ENCODE data around the gene TXNL4B. TPM values are rescaled to one million over a fixed set of nuclear protein-coding genes. Genes with fewer than 3 reads are reported as not detected.

Gene TXNL4B
- total and polyA plus RNA-seq, 9 donors: 10.6 to 23.1 (median 14.7) TPM

- Histone ChIP-seq H3K4me1 (ENCODE audit: insufficient read depth) (no peaks in the 10 kb centered on the region), H3K36me3 (no peaks in the 10 kb centered on the region), H3K27me3 (no peaks in the 10 kb centered on the region), H3K9me3 (no peaks in the 10 kb centered on the region), H3K4me3 (no peak overlapping the region), H3K27ac (no peak overlapping the region)
- intact Hi-C loops (cut with DNase I): no loop called here
- TF ChIP-seq EP300 (IDR thresholded peaks at IDR 0.05): no peak
- TF ChIP-seq POLR2A (IDR thresholded peaks at IDR 0.05): no peak
- no peak for TF ChIP-seq CTCF (IDR thresholded peaks at IDR 0.05)
- 86 to 92% (median 90%) methylated on average over 2 of the region's 2 CpGs for WGBS, 3 donors
- no peak for DNase-seq
These were observed 41.6 kb downstream of the TXNL4B start for GRCh38 chr16:72051818-72052217.

DNA sequence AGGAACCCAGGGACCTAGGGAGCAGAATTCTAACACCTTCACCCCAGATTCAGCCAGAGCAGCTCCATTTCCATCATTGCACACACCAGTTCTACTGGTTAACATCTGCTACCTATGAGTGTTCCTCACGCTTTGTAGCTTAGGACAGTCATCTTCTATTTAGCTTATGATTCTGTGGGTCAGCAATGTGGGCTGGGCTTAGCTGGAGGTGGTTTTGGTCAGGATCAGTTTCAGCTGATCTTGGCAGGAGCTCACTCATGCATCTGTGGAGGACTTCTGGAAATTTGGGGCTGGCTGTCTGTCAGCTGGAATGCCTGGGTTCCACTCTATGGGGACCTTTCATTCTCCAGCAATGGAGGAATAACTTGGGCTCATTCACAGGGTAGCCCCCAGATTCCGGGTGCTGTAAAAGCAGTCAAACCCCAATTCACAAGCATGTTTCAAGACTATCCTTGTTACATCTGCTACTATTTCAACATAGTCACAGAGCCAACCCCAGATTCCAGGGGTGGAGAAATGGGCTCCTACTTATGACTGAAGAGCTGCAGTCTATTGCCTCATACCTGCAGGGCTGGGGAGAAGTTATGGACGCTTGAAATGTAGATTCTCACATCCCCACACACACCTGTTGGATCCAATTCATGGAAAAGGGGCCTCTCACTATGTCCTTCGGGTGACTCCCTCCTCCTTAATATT, 42.5 kb downstream of the TXNL4B start:
- DNase-seq: no peak
- intact Hi-C loops (cut with DNase I): no loop called here

DNA sequence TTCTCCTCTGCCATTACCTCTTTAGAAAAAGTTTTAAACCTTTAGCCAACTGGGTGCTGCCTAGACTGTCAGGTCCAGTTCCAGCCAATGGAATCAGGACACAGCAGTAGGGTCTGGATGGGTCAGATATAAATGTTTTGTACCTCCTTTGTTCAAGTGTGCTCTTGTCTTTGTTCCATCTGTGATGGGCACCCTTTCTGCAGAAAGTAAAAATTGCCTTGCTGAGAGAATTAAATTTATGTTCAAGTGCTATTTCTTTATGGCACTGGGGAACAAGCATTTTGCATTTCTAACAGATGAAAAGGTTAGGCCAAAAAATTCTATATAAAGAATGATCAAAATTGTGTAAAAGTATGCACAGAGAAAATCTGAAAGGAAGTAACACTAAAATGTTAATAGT, 44.3 kb downstream of the TXNL4B start:
- intact Hi-C loops (cut with DNase I): no loop called here
- DNase-seq: no peak
- no peaks in the 10 kb centered on the region for H3K36me3 ChIP-seq
- TF ChIP-seq CTCF (IDR thresholded peaks at IDR 0.05) (no peak), EP300 (IDR thresholded peaks at IDR 0.05) (no peak), POLR2A (IDR thresholded peaks at IDR 0.05) (no peak)
- no peaks in the 10 kb centered on the region for H3K4me1 ChIP-seq (ENCODE audit: insufficient read depth)
- no peaks in the 10 kb centered on the region for H3K9me3 ChIP-seq
- H3K4me3 ChIP-seq: no peak overlapping the region
- H3K27me3 ChIP-seq: no peaks in the 10 kb centered on the region
- H3K27ac ChIP-seq: no peak overlapping the region

More for the DNA sequence above, 42.5 kb downstream of the TXNL4B start:
- TF ChIP-seq CTCF (IDR thresholded peaks at IDR 0.05) (no peak), EP300 (IDR thresholded peaks at IDR 0.05) (no peak), POLR2A (IDR thresholded peaks at IDR 0.05) (no peak)
- Histone ChIP-seq H3K27me3 (no peaks in the 10 kb centered on the region), H3K27ac (no peak overlapping the region), H3K4me1 (ENCODE audit: insufficient read depth) (no peaks in the 10 kb centered on the region), H3K9me3 (no peaks in the 10 kb centered on the region), H3K36me3 (no peaks in the 10 kb centered on the region), H3K4me3 (no peak overlapping the region)
- 89 to 91% (median 89%) methylated on average over 4 of the region's 4 CpGs for WGBS, 3 donors

DNA sequence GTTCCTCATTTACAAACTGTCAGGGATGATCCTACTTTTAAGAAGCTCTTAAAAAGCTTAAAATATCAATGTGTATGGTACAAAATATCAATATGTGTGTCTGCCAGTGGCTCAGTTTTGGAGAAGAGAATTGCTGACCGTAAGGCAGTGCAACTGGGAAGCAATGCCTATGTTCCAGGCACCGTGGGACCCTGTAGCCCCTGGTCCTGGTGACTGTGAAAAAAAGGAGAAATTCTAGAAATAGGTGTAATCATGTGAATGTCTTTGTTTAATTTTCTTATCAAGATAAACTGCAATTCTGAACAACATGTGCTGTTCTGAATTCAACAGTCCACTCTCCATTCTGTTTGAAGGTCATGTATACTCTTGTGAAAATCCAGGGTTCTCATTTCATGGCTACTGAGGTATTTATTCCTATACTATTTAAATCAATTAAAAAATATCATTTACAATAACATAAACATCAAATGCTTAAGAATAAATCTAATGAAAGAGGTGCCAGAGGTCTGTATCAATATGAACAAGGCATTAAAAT, 48.5 kb downstream of the TXNL4B start:
- Histone ChIP-seq H3K4me1 (ENCODE audit: insufficient read depth) (no peaks in the 10 kb centered on the region), H3K4me3 (no peak overlapping the region), H3K27ac (no peak overlapping the region), H3K9me3 (no peaks in the 10 kb centered on the region), H3K36me3 (no peaks in the 10 kb centered on the region), H3K27me3 (no peaks in the 10 kb centered on the region)
- TF ChIP-seq EP300 (IDR thresholded peaks at IDR 0.05) (no peak), POLR2A (IDR thresholded peaks at IDR 0.05) (no peak), CTCF (IDR thresholded peaks at IDR 0.05) (no peak)
- 61 to 89% (median 67%) methylated on average over 2 of the region's 2 CpGs for WGBS, 3 donors
- no peak for DNase-seq
- intact Hi-C loops (cut with DNase I): no loop called here

Measured in ovary (tissue), 9 donors.